Muscle of back (tissue), 11 donors: ENCODE measurements around the gene PPP1R13B. TPM values are rescaled to one million over a fixed set of nuclear protein-coding genes. Genes with fewer than 3 reads are reported as not detected.
A peak's percentile ranks its signal among the peaks of the same experiment; 100 is the strongest.

Experiments
- DNase-seq, 3 donors: peaks; one replicate each; pipeline versions ENCODE4 v3.0.0 to v3.0.0-alpha.2; 2013
- polyA plus RNA-seq, 10 donors: library from polyadenylated mRNA; unstranded; fragments of 120-200 nt; gene quantifications; one replicate each; pipeline ENCODE4 v1.2.1, GENCODE V29; 2013; ENCODE audit not compliant: insufficient read length in 10 of 10

Gene PPP1R13B
- polyA plus RNA-seq, 10 donors = 6.1 to 13.7 (median 11.4) TPM

DNA sequence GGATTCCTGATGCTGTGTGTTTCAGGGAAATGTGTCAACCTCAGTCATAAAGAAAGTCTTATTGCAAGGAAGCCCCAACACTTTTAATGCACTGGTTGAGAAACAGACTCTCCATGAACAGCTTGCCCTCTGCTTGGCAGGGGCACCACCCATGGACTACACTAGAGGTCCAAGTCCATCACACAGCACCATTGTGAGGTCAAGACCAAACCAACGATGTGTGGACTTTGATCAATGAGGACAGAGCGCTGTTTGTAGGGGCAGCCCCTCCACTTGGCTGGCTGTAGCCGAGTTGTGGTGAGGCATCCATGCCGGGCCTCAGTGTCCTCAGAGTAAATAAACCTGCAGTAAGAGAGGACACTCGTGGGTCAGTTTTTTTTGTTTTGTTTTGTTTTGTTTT, 102.0 kb downstream of the PPP1R13B start:
- DNase-seq = no peak

- no peak for DNase-seq
These were observed 102.6 kb downstream of the PPP1R13B start for GRCh38 chr14:103744621-103745395.

- DNase-seq = no peak
These were observed 103.7 kb downstream of the PPP1R13B start for GRCh38 chr14:103743691-103744090.

DNA sequence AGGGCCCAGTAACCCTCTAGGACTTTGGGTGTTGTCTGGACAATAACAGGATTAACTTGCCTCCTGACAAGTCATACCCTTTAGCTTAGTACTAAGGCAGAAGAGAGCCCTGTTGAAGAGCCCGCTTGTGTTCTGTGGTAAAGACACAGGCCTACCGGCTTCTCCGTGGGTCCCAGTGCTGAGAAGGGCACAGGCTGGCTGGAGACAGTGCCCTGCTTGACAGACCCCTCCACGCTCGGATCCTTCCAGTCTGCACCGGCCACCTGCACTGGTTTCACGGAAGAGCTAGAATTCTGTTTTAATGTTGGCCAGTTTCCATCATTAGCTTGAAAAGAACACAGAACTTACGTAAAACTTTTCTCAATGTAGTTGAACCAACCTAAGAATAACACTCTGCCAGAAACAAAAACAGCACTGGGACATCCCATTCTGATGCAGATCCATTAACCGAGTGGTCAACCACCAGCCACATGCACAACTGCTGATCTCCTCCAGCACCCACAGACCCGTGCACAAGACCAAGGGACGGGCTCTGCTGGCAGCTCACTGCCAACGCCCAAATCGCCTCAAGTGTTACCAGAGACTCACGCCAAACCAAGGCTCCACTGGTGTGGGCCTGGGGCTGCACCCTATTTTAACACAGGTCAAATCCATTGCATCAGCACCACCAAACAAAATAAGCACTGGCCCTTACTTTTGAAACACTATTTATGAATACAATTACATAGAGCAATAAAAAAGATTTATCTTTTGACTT, 104.7 kb downstream of the PPP1R13B start:
- no peak for DNase-seq

DNA sequence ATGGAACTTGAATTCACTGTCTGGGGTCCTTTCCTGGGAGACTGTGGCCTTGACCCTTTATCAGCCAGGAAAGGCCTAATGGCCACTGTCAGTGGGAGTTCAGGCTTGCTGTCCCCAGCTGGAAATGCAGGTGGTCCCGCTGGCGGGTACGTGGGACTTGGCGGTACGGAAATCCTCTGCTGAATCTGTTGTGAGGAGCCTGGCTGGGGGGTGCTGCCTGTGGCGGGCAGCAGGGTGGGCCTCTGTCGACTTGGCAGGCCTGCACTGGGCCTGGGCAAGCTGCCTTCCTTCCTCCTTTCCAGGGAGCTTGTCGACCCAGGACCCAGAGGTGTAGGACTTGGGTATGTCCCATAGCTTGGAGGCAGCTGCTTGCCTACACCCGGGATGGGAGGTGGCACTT, 105.5 kb downstream of the PPP1R13B start:
- DNase-seq = no peak

DNA sequence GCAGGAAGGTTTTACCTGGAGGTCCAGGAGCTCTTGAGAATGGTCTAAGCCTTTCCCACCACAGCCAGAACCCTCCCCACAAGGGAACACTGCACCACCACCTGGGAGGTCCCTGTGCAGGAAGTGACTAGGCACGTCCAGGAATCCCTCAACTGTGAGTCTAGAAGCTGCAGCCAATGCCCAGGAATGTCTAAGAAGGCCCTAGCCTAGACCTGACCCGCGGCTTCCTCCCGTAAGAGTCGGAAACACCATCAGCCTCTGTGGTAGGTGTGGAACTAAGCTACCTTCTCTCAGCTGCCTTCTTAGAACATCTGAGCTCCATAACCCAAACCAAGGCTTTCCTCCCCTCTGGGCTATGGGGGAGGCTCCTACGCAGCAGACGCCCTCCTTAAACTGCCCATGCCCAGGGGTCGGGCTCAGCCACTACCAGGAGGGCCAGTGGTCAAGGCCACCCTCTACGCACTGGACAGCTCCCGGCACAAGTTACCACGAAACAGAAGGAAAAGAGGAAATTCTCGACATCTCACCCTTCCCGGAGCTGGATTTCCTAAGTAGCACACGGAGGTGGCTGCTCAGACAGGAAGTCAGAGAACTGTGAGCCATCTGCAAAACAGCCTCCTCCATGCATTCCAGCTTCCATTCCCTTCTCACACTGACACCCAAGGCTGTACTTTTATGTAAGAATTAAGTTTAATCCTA, 106.2 kb downstream of the PPP1R13B start:
- DNase-seq = no peak

DNA sequence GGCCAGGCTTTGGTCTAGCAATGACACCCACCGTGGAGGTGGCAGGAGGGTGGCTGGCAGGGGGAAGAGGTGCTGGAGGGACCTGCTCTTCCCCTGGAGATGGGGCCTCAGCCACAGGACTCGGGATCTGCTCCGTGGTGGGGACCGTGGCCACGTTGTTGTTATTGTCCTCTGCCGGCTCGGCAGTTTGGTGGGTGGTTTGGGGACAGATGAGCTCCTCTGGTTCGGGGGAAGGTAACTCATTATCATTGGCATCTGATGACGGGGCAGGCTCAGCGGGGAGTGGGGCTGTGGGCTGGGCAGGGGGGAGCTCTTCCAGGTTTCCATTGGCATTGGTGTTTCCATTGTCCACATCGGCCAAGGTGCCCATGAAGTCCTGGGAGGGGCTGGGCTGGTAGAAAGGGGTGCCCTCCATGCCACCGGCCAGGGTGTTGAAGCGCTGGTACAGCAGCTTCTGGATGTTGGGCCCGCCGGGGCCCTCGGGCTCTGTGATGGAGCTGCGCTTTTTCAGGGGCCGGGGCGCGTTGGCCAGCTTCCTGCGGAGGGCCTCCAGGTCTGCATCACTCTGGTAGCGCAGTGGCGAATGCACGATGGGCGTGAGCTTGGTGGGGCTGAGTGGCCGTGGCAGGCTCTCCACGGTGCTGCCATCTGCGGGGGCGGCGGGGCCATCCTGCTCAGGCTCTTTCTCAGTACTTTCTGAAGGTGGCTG, 107.4 kb downstream of the PPP1R13B start:
- no peak for DNase-seq

DNA sequence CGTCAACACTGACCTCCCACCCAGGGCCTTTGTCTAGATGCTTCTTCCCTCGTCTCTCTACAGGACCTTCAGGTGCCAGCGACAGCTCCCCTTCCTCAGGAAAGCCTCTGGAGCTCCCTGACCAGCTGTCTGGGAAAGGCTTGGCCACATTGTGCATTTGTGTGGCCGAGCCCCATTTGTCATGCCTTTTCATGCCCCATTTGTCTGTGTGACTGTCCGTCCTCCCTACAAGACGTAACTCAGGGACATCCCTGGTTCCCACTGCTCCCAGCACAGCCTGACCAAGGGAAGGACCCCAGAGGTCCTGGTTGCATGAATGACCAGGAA, 107.9 kb downstream of the PPP1R13B start:
- no peak for DNase-seq

GRCh38 chr14:103738701-103739451, 108.5 kb downstream of the PPP1R13B start:
- DNase-seq = no peak

GRCh38 chr14:103738166-103738565, 109.2 kb downstream of the PPP1R13B start:
- DNase-seq = peak in 1 of 3 donors; percentile 30

- DNase-seq = no peak
These were observed 109.8 kb downstream of the PPP1R13B start for GRCh38 chr14:103737432-103738045.

DNA sequence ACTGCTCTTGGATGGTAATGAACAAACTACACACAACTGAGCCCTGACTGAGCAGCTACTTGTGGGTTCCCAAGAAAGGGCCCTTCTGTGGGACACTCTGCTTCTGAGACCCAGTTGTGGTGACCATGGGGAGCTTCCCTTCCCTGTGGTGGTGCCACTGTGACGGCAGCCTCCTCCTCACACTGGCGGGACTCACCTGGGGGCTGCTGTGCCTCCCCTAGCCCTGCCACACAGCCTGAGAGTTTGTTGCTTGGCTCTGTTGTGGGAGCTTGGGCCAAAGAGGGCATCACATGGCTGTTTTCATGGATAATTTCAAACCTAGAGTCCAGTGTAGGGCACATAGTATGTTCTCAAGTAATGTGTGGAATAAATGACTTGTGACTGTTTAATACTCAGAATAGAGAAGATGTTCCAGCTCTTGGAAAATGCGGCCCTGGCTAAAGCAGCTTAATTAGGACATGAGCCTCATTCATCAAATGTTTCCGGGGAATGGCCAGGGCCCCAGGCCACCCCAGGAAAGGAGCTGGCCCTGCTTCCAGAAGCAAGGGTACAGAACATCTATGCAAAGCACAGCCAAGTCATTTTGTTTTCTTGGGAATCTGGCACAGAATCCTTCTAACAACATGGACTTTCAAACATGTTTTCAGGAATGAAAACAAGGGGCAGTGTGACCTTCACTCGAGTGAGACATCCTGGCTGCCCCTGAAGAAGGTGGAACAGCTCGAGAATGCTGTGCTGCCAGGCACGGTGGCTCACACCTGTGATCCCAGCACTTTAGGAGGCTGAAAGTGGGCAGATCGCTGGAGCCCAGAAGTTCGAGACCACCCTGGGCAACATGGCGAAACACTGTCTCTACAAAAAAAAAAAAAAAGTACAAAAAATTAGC, 110.6 kb downstream of the PPP1R13B start:
- no peak for DNase-seq

GRCh38 chr14:103735815-103736545, 111.4 kb downstream of the PPP1R13B start:
- no peak for DNase-seq

DNA sequence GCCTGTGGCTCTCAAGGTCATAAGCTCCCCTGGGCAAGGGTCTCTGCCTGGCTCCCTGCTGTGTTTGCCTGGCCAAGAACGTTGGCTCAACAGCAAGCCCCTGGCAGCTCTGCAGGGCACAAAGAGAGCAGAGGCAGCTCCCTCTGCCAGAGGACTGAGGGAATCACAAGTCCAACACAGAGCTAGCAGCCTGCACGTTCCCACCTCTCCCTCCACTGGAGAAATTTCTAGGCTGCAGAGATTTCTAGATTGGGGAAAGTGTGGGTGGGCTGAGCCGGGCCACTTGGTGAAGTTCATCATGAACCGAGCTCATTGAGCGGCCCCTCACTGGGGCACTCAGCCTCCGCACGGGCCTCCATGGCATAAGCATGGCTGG, 111.9 kb downstream of the PPP1R13B start:
- DNase-seq = no peak

- DNase-seq = no peak
These were observed 112.4 kb downstream of the PPP1R13B start for GRCh38 chr14:103735022-103735421.

DNA sequence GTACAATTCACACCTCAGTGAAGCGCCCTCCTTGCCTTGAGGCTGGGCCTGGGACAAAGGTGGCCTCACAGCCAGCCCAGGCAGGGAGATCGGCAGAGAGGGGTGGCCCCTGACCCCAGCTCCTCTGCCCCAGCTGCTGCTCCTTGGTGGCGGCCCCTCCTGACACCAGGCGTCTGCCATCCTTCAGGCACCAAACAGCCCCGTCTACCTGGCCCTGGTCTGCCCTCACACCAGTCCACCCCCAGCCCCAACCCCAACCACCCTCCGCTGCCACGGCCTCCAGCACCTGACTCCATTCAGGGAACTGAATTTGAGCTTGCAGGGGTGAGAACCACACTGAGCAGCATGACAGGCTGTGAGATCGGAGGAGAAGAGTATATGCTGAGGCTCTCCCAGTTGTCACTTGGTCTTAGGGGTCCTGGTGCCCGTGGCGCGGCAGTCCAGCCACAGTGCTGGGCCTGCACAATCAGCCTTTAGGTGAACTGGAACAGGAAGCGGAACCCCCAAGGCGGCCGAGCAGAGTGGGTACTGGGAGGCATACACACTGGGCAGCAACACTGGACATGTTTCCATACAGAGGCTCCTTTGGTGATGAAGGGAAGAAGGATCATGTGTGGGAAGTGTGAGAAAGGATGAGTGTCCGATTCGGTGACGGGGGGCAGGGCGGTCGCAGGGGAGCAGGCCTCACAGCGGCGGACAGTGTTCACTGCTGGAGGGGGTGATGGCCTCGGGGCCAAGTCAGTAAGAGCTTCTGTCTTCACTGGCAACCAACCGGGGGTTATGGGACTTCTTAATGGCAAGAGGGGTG, 113.1 kb downstream of the PPP1R13B start:
- no peak for DNase-seq

GRCh38 chr14:103733651-103734050, 113.7 kb downstream of the PPP1R13B start:
- DNase-seq = no peak
